PC-3 (cell line): Measurements from ENCODE around the gene CCDC13.

Experiments
- CTCF ChIP-seq: fragments of 300-600 bp; sonication (generic); conservative IDR thresholded peaks from 2 replicates; pipeline ENCODE4 v1.5.1; 2017; ENCODE audit warnings: antibody characterized with exemption, low read depth, mild to moderate bottlenecking, low read length
- EZH2 ChIP-seq: fragments of 300-600 bp; sonication (generic); IDR thresholded peaks from one replicate; pipeline ENCODE4 v1.6.1; 2017; ENCODE audit warnings: antibody characterized with exemption, mild to moderate bottlenecking, low read length; ENCODE audit not compliant: unreplicated experiment

- TF ChIP-seq CTCF: no peak
- TF ChIP-seq EZH2: no peak
These were observed 17.7 kb upstream of the CCDC13 start for GRCh38 chr3:42790714-42791229.
